Activated CD4-positive, alpha-beta T cell treated with anti-CD3 and anti-CD28 coated beads, Interleukin-2, Interleukin-6, amounts not matched to agents 100 ng/mL and 50 ng/mL, durations not matched to agents 16 hours and 8 hours (primary cell): ENCODE measurements around the gene DNAJA1.

ENCODE experiments used
- DNase-seq: peaks from one replicate; pipeline ENCODE4 v3.0.0-alpha.2; 2020

The DNAJA1 gene

GRCh38 chr9:33029231-33029786 lies 4.2 kb downstream of the DNAJA1 start:
- no peak for DNase-seq

GRCh38 chr9:33030285-33030684 lies 5.2 kb downstream of the DNAJA1 start:
- no peak for DNase-seq

- DNase-seq = no peak
These were observed 7.2 kb downstream of the DNAJA1 start for GRCh38 chr9:33032292-33032691.

- no peak for DNase-seq
These were observed 7.8 kb downstream of the DNAJA1 start for GRCh38 chr9:33032865-33033264.

GRCh38 chr9:33040792-33041431 lies 15.8 kb downstream of the DNAJA1 start:
- no peak for DNase-seq

- no peak for DNase-seq
These were observed 16.5 kb downstream of the DNAJA1 start for GRCh38 chr9:33041432-33042188.

GRCh38 chr9:33042473-33042872 lies 17.4 kb downstream of the DNAJA1 start:
- no peak for DNase-seq

GRCh38 chr9:33043671-33044070 lies 18.6 kb downstream of the DNAJA1 start:
- no peak for DNase-seq

- DNase-seq = peak; percentile 82
These were observed 19.1 kb downstream of the DNAJA1 start for GRCh38 chr9:33044162-33044673.

- no peak for DNase-seq
These were observed 19.7 kb downstream of the DNAJA1 start for GRCh38 chr9:33044677-33045282.

GRCh38 chr9:33046061-33046460 lies 21.0 kb downstream of the DNAJA1 start:
- DNase-seq = no peak

- no peak for DNase-seq
These were observed 23.0 kb downstream of the DNAJA1 start for GRCh38 chr9:33048054-33048465.

GRCh38 chr9:33049680-33050361 lies 24.7 kb downstream of the DNAJA1 start:
- peak; percentile 24 for DNase-seq

GRCh38 chr9:33051144-33051543 lies 26.1 kb downstream of the DNAJA1 start:
- DNase-seq = no peak

GRCh38 chr9:33065157-33066076 lies 40.3 kb downstream of the DNAJA1 start:
- no peak for DNase-seq

GRCh38 chr9:33068991-33069390 lies 43.9 kb downstream of the DNAJA1 start:
- no peak for DNase-seq

- DNase-seq = peak; percentile 98
These were observed 51.3 kb downstream of the DNAJA1 start, which contains the start of gene SMU1 for GRCh38 chr9:33076046-33077004. TSS of gene SMU1 (minus strand) at chr9:33076674. CDS start at chr9:33076608, 66 bp downstream.

- DNase-seq = no peak
These were observed 55.5 kb downstream of the DNAJA1 start for GRCh38 chr9:33080534-33080933.

- peak; percentile 90 for DNase-seq
These were observed 56.2 kb downstream of the DNAJA1 start for GRCh38 chr9:33081128-33081851.

GRCh38 chr9:33082128-33082527 lies 57.1 kb downstream of the DNAJA1 start:
- DNase-seq = peak; percentile 11
